Neural cell (in vitro differentiated cells): Measurements from ENCODE around the gene SLC17A1.

Source experiments
- CTCF ChIP-seq: fragments of 450-650 bp; IDR thresholded peaks from 2 replicates; pipeline ENCODE4 v1.5.1; 2014; ENCODE audit warnings: antibody characterized with exemption, mild to moderate bottlenecking, moderate library complexity; ENCODE audit not compliant: poor library complexity, severe bottlenecking
- EP300 ChIP-seq: fragments of 450-650 bp; conservative IDR thresholded peaks from 2 replicates; pipeline ENCODE4 v1.6.1; 2014; ENCODE audit warnings: antibody characterized with exemption, mild to moderate bottlenecking, moderate library complexity; ENCODE audit not compliant: poor library complexity, severe bottlenecking
- EZH2 ChIP-seq: fragments of 200-600, 300-800 bp; shearing (Covaris generic), sonication (generic); IDR thresholded peaks from 2 replicates; pipeline ENCODE4 v1.6.1; 2014; ENCODE audit warnings: antibody characterized with exemption, low read length, borderline replicate concordance, mild to moderate bottlenecking; ENCODE audit not compliant: insufficient read depth, poor library complexity, severe bottlenecking
- MXI1 ChIP-seq: fragments of 450-650 bp; conservative IDR thresholded peaks from 2 replicates; pipeline ENCODE4 v1.6.1; 2014; ENCODE audit warnings: antibody characterized with exemption, mild to moderate bottlenecking; ENCODE audit not compliant: poor library complexity, severe bottlenecking
- POLR2AphosphoS5 ChIP-seq: IDR thresholded peaks from 2 replicates; pipeline ENCODE4 v1.6.1; 2012
- RAD21 ChIP-seq: fragments of 450-650 bp; conservative IDR thresholded peaks from 2 replicates; pipeline ENCODE4 v1.6.1; 2014; ENCODE audit warnings: antibody characterized with exemption, mild to moderate bottlenecking, moderate library complexity
- REST ChIP-seq: IDR thresholded peaks from 2 replicates; pipeline ENCODE4 v1.6.1; 2012; ENCODE audit warnings: borderline replicate concordance
- TAF1 ChIP-seq: IDR thresholded peaks from 2 replicates; pipeline ENCODE4 v1.6.1; 2012; ENCODE audit warnings: low read depth

- no peak for TF ChIP-seq CTCF
- no peak for TF ChIP-seq EZH2
- no peak for TF ChIP-seq POLR2AphosphoS5
- no peak for TF ChIP-seq EP300
- no peak for TF ChIP-seq REST
- TF ChIP-seq TAF1 = no peak
- no peak for TF ChIP-seq MXI1
- no peak for TF ChIP-seq RAD21
Measured at GRCh38 chr6:25801436-25801835, 30.4 kb downstream of the SLC17A1 start.
